ENCODE results near the gene SP4.

SP4 gene

GRCh38 chr7:21422751-21423150, 5.1 kb upstream of the SP4 start:
- H3K4me1 ChIP-seq (ENCODE audit: insufficient read depth, low read length), result peaks cover 8% of the 10 kb centered on the region; the same call in 1 of the 2 replicates
- H3K9ac ChIP-seq (ENCODE audit: low read depth, low read length), result no peak overlapping the region
- H3K4me3 ChIP-seq (ENCODE audit: low read length), result no peak overlapping the region
- H3K9me3 ChIP-seq (ENCODE audit: insufficient read depth, low read depth, low read length), result no peaks in the 10 kb centered on the region
- H3K36me3 ChIP-seq (ENCODE audit: insufficient read depth, low read depth, low read length), result no peaks in the 10 kb centered on the region
- H3K27ac ChIP-seq (ENCODE audit: low read length), result no peak overlapping the region
- H3K27me3 ChIP-seq (ENCODE audit: insufficient read depth, low read length), result no peaks in the 10 kb centered on the region

- H3K9ac ChIP-seq (ENCODE audit: low read depth, low read length), result no peak overlapping the region
These were observed 2.6 kb upstream of the SP4 start for GRCh38 chr7:21425290-21425689.

GRCh38 chr7:21426286-21427181, 1.3 kb upstream of the SP4 start:
- peak overlapping the region; percentile 70 for H3K4me3 ChIP-seq (ENCODE audit: low read length)
- peak overlapping the region; percentile 84 for H3K9ac ChIP-seq (ENCODE audit: low read depth, low read length)
- peaks cover 21% of the 10 kb centered on the region for H3K36me3 ChIP-seq (ENCODE audit: insufficient read depth, low read depth, low read length)
- H3K27ac ChIP-seq (ENCODE audit: low read length), result peak overlapping the region; percentile 59
- no peaks in the 10 kb centered on the region for H3K27me3 ChIP-seq (ENCODE audit: insufficient read depth, low read length)
- no peaks in the 10 kb centered on the region for H3K9me3 ChIP-seq (ENCODE audit: insufficient read depth, low read depth, low read length)
- H3K4me1 ChIP-seq (ENCODE audit: insufficient read depth, low read length), result peaks cover 22% of the 10 kb centered on the region

More at GRCh38 chr7:21425290-21425689, 2.6 kb upstream of the SP4 start:
- Histone ChIP-seq H3K4me3 (ENCODE audit: low read length) (no peak overlapping the region), H3K9me3 (ENCODE audit: insufficient read depth, low read depth, low read length) (no peaks in the 10 kb centered on the region), H3K27me3 (ENCODE audit: insufficient read depth, low read length) (no peaks in the 10 kb centered on the region), H3K36me3 (ENCODE audit: insufficient read depth, low read depth, low read length) (peaks cover 13% of the 10 kb centered on the region), H3K4me1 (ENCODE audit: insufficient read depth, low read length) (peaks cover 22% of the 10 kb centered on the region), H3K27ac (ENCODE audit: low read length) (no peak overlapping the region)

GRCh38 chr7:21427182-21427870, 557 bp upstream of the SP4 start:
- Histone ChIP-seq H3K9ac (ENCODE audit: low read depth, low read length) (peak overlapping the region; percentile 99), H3K4me3 (ENCODE audit: low read length) (peak overlapping the region; percentile 95), H3K9me3 (ENCODE audit: insufficient read depth, low read depth, low read length) (no peaks in the 10 kb centered on the region), H3K4me1 (ENCODE audit: insufficient read depth, low read length) (peaks cover 28% of the 10 kb centered on the region), H3K27ac (ENCODE audit: low read length) (peak overlapping the region; percentile 100), H3K27me3 (ENCODE audit: insufficient read depth, low read length) (no peaks in the 10 kb centered on the region), H3K36me3 (ENCODE audit: insufficient read depth, low read depth, low read length) (peaks cover 21% of the 10 kb centered on the region)

- H3K36me3 ChIP-seq (ENCODE audit: insufficient read depth, low read depth, low read length), result peaks cover 21% of the 10 kb centered on the region
These were observed 717 bp downstream of the SP4 start for GRCh38 chr7:21428659-21428941.

GRCh38 chr7:21429021-21429420, 1.1 kb downstream of the SP4 start:
- peaks cover 28% of the 10 kb centered on the region for H3K4me1 ChIP-seq (ENCODE audit: insufficient read depth, low read length)
- H3K4me3 ChIP-seq (ENCODE audit: low read length), result peak overlapping the region; percentile 95
- H3K27ac ChIP-seq (ENCODE audit: low read length), result peak overlapping the region; percentile 72
- H3K27me3 ChIP-seq (ENCODE audit: insufficient read depth, low read length), result no peaks in the 10 kb centered on the region
- H3K9me3 ChIP-seq (ENCODE audit: insufficient read depth, low read depth, low read length), result no peaks in the 10 kb centered on the region
- peak overlapping the region; percentile 94 for H3K9ac ChIP-seq (ENCODE audit: low read depth, low read length)
- H3K36me3 ChIP-seq (ENCODE audit: insufficient read depth, low read depth, low read length), result peaks cover 21% of the 10 kb centered on the region

More at GRCh38 chr7:21428659-21428941, 717 bp downstream of the SP4 start:
- Histone ChIP-seq H3K27ac (ENCODE audit: low read length) (peak overlapping the region; percentile 72), H3K4me1 (ENCODE audit: insufficient read depth, low read length) (peaks cover 28% of the 10 kb centered on the region), H3K27me3 (ENCODE audit: insufficient read depth, low read length) (no peaks in the 10 kb centered on the region), H3K9me3 (ENCODE audit: insufficient read depth, low read depth, low read length) (no peaks in the 10 kb centered on the region), H3K4me3 (ENCODE audit: low read length) (peak overlapping the region; percentile 95), H3K9ac (ENCODE audit: low read depth, low read length) (peak overlapping the region; percentile 94)

- H3K9ac ChIP-seq (ENCODE audit: low read depth, low read length), result no peak overlapping the region
- no peaks in the 10 kb centered on the region for H3K27me3 ChIP-seq (ENCODE audit: insufficient read depth, low read length)
- no peaks in the 10 kb centered on the region for H3K9me3 ChIP-seq (ENCODE audit: insufficient read depth, low read depth, low read length)
- H3K36me3 ChIP-seq (ENCODE audit: insufficient read depth, low read depth, low read length), result peaks cover 25% of the 10 kb centered on the region
- peak overlapping the region; percentile 95 for H3K4me3 ChIP-seq (ENCODE audit: low read length)
- H3K27ac ChIP-seq (ENCODE audit: low read length), result no peak overlapping the region
- peaks cover 28% of the 10 kb centered on the region for H3K4me1 ChIP-seq (ENCODE audit: insufficient read depth, low read length)
These were observed 2.1 kb downstream of the SP4 start for GRCh38 chr7:21429786-21430574.

GRCh38 chr7:21430575-21430954, 2.7 kb downstream of the SP4 start:
- no peak overlapping the region for H3K9ac ChIP-seq (ENCODE audit: low read depth, low read length)
- no peaks in the 10 kb centered on the region for H3K27me3 ChIP-seq (ENCODE audit: insufficient read depth, low read length)
- peaks cover 28% of the 10 kb centered on the region for H3K4me1 ChIP-seq (ENCODE audit: insufficient read depth, low read length)
- H3K9me3 ChIP-seq (ENCODE audit: insufficient read depth, low read depth, low read length), result no peaks in the 10 kb centered on the region
- peak overlapping the region; percentile 95 for H3K4me3 ChIP-seq (ENCODE audit: low read length)
- H3K27ac ChIP-seq (ENCODE audit: low read length), result no peak overlapping the region
- H3K36me3 ChIP-seq (ENCODE audit: insufficient read depth, low read depth, low read length), result peaks cover 26% of the 10 kb centered on the region

- no peak overlapping the region for H3K4me3 ChIP-seq (ENCODE audit: low read length)
- H3K27ac ChIP-seq (ENCODE audit: low read length), result no peak overlapping the region
- peaks cover 45% of the 10 kb centered on the region for H3K36me3 ChIP-seq (ENCODE audit: insufficient read depth, low read depth, low read length)
- no peak overlapping the region for H3K9ac ChIP-seq (ENCODE audit: low read depth, low read length)
- H3K4me1 ChIP-seq (ENCODE audit: insufficient read depth, low read length), result no peaks in the 10 kb centered on the region
- H3K9me3 ChIP-seq (ENCODE audit: insufficient read depth, low read depth, low read length), result no peaks in the 10 kb centered on the region
- no peaks in the 10 kb centered on the region for H3K27me3 ChIP-seq (ENCODE audit: insufficient read depth, low read length)
These were observed 15.4 kb downstream of the SP4 start for GRCh38 chr7:21443149-21443841.

GRCh38 chr7:21448974-21449373, 21.1 kb downstream of the SP4 start:
- Histone ChIP-seq H3K27me3 (ENCODE audit: insufficient read depth, low read length) (no peaks in the 10 kb centered on the region), H3K9ac (ENCODE audit: low read depth, low read length) (no peak overlapping the region), H3K4me3 (ENCODE audit: low read length) (no peak overlapping the region), H3K27ac (ENCODE audit: low read length) (no peak overlapping the region), H3K9me3 (ENCODE audit: insufficient read depth, low read depth, low read length) (peaks cover 40% of the 10 kb centered on the region), H3K4me1 (ENCODE audit: insufficient read depth, low read length) (no peaks in the 10 kb centered on the region), H3K36me3 (ENCODE audit: insufficient read depth, low read depth, low read length) (peaks cover 73% of the 10 kb centered on the region)

GRCh38 chr7:21450076-21450475, 22.2 kb downstream of the SP4 start:
- Histone ChIP-seq H3K4me3 (ENCODE audit: low read length) (no peak overlapping the region), H3K36me3 (ENCODE audit: insufficient read depth, low read depth, low read length) (peaks cover 74% of the 10 kb centered on the region), H3K9ac (ENCODE audit: low read depth, low read length) (no peak overlapping the region), H3K9me3 (ENCODE audit: insufficient read depth, low read depth, low read length) (peaks cover 51% of the 10 kb centered on the region), H3K4me1 (ENCODE audit: insufficient read depth, low read length) (no peaks in the 10 kb centered on the region), H3K27me3 (ENCODE audit: insufficient read depth, low read length) (no peaks in the 10 kb centered on the region), H3K27ac (ENCODE audit: low read length) (no peak overlapping the region)
